Measurements from ENCODE around the gene OPALIN.

DNA sequence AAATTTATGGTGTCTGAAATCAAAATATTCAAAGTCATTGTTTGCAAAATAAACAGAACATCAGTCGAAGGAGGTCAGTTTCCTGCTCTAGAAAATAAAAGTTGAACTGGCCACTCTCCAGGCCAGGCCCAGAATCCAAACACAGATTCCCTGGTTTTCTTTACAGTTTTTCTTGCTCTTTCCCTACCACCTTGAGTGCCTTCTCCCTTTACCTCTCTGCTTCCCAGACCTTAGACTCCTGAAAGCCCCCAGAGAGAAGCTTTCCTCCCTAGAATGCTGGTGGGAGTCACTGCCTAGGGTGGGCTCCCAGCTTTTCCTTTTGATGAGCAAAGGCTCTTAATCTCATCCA lies 48.5 kb downstream of the OPALIN start:
- TF ChIP-seq EZH2 (IDR thresholded peaks at IDR 0.05; ENCODE audit: borderline replicate concordance, insufficient read depth, low read depth, low read length, poor library complexity, severe bottlenecking), result no peak
- no peak for TF ChIP-seq CTCF (IDR thresholded peaks at IDR 0.05)
